GM18861 (cell line): ENCODE results near the gene MYOG.

ENCODE experiments used
- ATAC-seq: cut with Tn5 transposase; IDR thresholded peaks from one replicate; pipeline ENCODE4 v1.9.1; 2021; ENCODE audit not compliant: unreplicated experiment

The MYOG gene

GRCh38 chr1:203117611-203118575 lies 32.1 kb upstream of the MYOG start:
- ATAC-seq: no peak

GRCh38 chr1:203116091-203116820 lies 30.4 kb upstream of the MYOG start:
- no peak for ATAC-seq

DNA sequence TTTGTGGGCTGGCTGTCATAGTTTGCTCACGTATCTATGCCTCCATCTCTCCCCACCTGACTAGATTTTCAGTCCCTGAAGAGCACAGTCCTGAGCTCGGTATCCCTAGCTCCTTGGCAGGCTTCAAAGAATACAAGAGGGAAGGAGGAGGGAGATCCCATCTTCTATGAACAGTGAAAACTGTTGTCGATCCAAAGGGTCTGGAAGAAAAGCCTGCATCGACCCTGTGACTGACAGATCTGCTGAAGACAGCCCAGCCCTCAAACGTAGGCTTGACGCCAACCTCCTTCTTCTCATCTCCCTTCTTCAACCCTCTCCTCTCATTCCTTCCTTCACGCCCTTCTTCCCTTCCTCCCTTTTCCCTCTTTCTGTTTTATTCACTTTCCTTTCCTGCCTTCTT lies 28.4 kb upstream of the MYOG start:
- ATAC-seq: no peak

- no peak for ATAC-seq
Observed at GRCh38 chr1:203113308-203113707, 27.5 kb upstream of the MYOG start.

- no peak for ATAC-seq
Observed at GRCh38 chr1:203112475-203112874, 26.7 kb upstream of the MYOG start.

DNA sequence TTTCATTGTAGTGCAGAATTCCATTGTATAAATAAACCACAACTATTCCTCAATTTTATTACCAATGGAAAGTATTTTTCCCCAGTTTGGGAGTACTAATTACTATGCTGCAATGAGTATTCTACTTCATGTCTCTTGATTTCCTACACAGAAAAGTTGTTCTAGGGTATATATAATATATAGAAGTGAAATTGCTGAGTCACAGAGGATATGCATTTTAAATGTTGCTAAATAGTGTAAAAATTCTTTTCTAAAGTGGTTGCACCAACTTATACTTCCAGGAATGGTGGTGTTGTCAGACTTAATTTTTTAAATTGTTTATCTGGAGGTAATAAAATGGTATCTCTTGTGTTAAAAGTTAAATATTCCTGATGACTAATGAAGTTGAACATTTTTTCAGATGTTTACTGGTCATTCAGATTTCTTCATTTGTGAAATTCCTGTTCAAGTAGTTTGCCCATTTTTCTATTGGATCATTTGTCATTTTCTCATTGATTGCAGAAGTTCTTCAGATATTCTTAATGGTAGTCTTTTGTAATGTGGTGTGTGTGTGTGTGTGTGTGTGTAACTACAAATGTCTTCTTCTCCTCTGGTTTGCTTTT lies 19.1 kb upstream of the MYOG start:
- no peak for ATAC-seq

GRCh38 chr1:203103829-203104495 lies 18.1 kb upstream of the MYOG start:
- ATAC-seq: no peak

DNA sequence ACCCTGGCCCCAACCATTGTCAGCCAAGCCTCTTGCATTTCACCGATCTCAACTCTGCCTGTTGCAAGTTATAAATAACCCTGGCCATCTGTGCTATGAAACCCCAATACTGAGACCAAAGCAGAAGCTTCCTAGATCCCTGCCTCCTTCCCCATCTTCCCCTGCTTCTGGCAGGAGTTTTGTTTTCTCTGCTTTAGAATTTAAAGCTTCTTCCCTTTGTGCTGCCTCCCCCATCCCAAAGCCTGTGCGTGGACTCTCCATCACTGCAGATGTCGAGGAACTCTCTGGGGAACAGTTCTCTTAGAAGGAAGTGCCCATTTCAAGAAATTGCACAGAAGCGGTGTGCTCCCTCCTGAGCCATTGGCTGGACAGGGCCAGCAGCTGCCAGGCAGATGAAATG lies 17.4 kb upstream of the MYOG start:
- ATAC-seq: no peak

GRCh38 chr1:203101813-203102634 lies 16.2 kb upstream of the MYOG start:
- no peak for ATAC-seq

DNA sequence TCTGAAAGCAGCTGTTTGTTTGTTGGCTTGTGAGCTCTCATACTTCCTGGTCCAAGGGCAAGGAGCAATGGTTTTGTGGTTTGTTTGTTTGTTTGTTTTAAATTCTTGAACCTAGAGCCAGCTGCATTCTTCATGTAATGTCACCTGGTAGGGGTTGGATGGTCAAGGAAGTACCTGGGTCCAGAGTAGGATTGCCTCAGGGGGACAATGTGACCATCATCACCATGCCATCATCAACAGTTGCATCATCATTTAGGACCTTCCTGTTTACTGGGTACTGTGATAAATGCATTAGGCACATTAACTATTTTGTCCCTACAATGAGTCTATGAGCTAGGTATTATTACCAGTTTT lies 14.7 kb upstream of the MYOG start:
- no peak for ATAC-seq

DNA sequence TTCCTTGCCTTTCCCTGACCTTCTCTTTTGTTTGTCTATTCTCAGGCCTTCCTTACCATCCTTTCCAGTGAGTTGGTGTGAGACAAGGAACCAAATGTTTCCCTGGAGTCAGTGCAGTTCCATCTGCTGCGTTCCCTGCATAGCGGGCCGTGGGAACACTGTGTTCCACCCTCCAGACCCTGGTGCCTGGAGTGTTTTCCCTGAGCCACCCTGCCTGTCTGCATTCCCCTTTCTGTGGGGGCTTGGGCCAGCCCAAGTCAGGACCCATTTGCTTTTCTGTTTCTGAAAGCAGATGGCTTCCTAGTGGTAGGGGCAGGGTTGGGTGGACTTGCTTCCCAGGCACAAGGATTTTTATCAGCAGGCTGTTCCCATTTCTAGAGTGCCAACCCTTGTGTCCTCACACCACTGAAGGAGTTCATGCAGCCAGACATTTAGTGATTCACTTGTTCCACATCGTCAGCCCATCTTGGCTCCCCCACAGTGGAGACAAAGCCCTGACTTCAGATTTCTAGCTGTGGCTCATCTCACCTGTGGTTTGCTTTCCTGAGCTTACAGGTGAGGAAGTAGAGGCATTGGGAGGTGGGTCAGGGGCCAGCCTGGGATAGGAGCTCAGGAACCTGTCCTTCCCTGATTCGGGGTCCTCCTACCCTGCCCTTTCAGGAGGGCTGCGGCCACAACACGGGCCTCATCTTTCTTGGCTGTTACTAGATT lies 14.1 kb upstream of the MYOG start:
- ATAC-seq: no peak

DNA sequence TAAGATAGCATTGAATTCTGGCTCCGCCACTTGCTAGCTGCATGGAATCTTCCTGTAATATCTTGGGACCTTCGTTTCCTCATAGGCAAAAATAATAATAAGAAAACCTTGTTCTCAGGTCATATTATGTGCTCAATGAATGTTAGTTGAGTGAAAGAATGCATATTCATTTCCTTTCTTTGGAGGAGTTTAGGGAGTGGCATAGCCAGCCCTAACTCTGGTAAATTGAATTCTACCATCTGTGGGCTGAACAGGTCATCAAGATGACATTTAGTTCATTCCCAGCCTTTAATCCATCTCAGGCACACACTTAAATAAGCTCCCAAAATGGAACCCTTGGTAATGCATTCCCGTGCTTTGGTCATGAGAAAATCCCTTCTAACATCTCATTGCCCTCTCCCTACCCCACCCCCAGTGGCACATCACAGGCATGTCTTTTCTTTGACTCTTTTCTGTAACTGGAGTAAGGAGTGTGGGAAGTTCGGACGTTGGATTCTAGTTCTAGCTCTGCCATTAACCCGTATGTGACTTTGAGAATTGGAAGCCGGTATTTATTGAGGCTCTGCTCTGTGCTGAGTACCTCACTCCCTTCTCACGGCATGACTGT lies 13.2 kb upstream of the MYOG start:
- no peak for ATAC-seq

DNA sequence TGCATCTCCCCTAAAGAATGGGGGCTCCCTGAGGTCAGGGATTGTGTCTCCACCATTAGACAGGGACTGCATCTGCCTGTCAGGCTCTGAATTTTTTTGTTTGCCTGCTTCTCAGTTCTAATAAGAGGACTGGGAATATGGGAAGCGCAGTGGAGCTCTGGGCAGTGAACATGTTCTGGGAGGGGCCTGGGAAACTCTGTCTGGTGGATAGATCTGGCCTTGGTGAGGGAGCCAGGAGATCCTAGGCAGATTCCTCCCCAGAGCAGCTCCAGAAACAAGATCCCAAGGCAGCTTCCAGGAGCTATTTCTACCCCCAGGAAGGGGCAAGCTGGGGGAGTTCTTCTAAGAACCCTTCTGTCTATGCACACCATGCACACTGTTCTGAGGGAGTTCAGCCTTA lies 12.6 kb upstream of the MYOG start:
- no peak for ATAC-seq

DNA sequence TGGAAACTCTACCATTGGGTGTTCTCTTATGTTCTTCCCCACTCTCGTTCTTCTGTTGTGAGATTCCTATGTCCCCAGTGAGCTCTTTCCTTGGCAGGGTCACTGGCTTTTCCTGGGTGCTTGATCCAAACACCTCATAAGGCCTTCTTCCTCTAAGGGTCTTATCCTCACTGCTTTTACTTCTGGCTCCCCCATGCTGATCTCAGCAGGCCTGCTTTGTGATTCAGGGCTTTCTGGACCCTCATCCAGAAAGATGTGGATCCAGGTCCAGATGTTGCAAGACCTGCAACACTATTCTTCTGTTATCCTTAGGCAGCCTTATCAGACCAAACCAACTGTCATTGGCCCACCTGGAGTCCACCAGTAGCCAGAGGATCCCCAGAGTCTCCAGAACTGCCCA lies 11.2 kb upstream of the MYOG start:
- ATAC-seq: no peak

DNA sequence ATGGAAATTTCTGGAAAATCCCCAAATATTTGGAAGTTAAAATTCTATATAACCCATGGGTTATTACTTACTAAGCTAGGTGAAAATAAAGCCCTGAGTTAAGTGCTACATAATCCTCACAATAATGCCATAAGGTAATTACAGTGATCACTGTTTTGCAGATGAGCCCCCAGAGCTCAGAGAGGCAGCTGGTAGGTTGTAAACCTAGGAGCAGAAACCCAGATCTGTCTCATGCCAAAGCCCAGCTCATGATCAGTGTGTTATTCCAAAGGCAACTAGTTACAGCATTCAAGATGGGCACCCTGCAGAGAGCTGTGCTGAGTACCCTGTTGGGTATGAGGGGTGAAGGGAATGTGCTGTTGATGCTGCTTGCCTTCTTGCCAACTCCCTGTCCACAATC lies 10.8 kb upstream of the MYOG start:
- no peak for ATAC-seq

DNA sequence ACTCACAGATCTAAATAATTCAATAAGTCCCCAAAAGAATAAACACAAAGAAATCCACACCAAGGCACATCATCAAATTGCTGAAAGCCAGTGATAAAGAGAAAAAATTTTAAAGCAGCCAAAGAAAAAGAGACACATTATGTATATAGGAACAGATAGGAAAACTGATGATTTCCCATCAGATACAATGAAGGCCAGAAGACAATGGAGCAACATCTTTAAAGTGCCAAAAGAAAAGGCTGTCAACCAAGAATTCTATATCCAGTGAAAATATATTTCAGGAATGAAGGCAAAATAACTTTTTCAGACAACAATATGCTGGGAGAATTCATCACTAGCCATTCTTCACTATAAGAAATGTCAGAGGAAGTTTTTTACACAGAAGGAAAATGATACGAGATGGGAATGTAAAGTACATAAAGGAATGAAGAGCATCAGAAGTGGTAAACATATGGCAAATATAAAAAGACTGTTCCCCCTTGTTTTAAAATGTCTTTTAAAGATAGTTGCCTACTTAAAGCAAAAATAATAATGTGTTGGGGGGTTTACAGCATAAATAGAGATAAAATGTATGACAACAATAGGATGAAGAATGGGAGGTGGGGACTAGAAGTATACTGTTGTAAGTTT lies 9.4 kb upstream of the MYOG start:
- ATAC-seq: no peak

DNA sequence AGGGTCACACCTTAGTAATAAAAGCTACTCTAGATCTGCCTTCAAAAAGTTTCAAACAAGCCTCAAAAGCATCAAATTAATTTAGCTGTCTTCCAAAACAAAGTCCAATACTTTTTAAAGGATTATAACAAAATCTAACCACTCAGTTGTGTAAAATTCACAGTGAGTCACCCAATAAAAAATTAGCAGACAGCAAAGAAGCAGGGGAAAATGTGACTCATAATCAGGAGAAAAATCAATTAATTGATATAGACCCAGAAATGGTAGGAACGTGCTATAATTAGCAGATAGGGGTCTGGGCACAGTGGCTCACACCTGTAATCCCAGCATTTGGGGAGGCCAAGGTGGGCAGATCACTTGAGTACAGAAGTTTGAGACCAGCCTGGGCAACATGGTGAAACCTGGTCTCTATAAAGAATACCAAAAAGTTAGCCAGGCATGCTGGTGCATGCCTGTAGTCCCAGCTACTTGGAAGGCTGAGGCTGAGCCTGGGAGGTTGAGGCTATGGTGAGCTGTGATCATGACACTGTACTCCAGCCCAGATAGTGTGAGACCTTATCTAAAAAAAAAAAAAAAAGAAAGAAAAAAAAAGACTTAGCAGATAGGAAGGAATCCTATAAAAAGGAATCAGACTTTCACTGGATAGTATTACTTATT lies 8.1 kb upstream of the MYOG start:
- no peak for ATAC-seq

GRCh38 chr1:203091761-203092330 lies 6.0 kb upstream of the MYOG start:
- no peak for ATAC-seq
